ENCODE results near the gene B4GALNT2. TPM values are rescaled to one million over a fixed set of nuclear protein-coding genes. Genes with fewer than 3 reads are reported as not detected.

B4GALNT2 gene
- 0.66 and 2.4 TPM in 2 replicates for total RNA-seq

GRCh38 chr17:49132699-49133364 is at the start of gene B4GALNT2:
Gene B4GALNT2 (plus strand): TSS chr17:49132769. CDS start chr17:49132793, 24 bp downstream.

GRCh38 chr17:49210158-49211029 is 77.8 kb downstream of the B4GALNT2 start, which contains the start of the genes ABI3 and GNGT2:
Gene ABI3 (plus strand): TSS chr17:49210707. CDS start chr17:49210725, 18 bp downstream.
Gene GNGT2 (minus strand): TSS chr17:49210574. CDS start chr17:49207422, 3,152 bp downstream.

Other genes starting within 250 kb of the B4GALNT2 start
- gene ATP5MC1, start 240.0 kb upstream of the B4GALNT2 start, total RNA-seq, result 24.5 and 101 TPM in 2 replicates
- 107 and 154 TPM in 2 replicates for gene UBE2Z, start 224.4 kb upstream of the B4GALNT2 start, total RNA-seq
- gene SNF8, start 187.9 kb upstream of the B4GALNT2 start, total RNA-seq, result 101 and 107 TPM in 2 replicates
- not detected in 2 replicates for gene GIP, start 164.2 kb upstream of the B4GALNT2 start, total RNA-seq
- 30.6 and 49.0 TPM in 2 replicates for gene IGF2BP1, start 135.4 kb upstream of the B4GALNT2 start, total RNA-seq
- 0.14 and 0.66 TPM in 2 replicates for gene GNGT2, start 77.8 kb downstream of the B4GALNT2 start, total RNA-seq
- gene ABI3, start 77.9 kb downstream of the B4GALNT2 start, total RNA-seq, result 0.66 and 3.6 TPM in 2 replicates
- gene PHOSPHO1, start 98.0 kb downstream of the B4GALNT2 start, total RNA-seq, result 0.66 and 1.3 TPM in 2 replicates
- 16.5 and 16.6 TPM in 2 replicates for gene ZNF652, start 229.5 kb downstream of the B4GALNT2 start, total RNA-seq